HFF-Myc (cell line): Measurements from ENCODE around the gene RAD51B.

Experiments used
- DNase-seq: peaks from one replicate; pipeline ENCODE4 v3.0.0-alpha.2; 2011; ENCODE audit warnings: low read depth; ENCODE audit errors: extremely low read depth
- H3K4me3 ChIP-seq: replicated peaks from 2 replicates; pipeline ENCODE4 v1.5.1; 2011; ENCODE audit warnings: low read depth, mild to moderate bottlenecking, control low read depth, low read length
- CTCF ChIP-seq: IDR thresholded peaks from 2 replicates; pipeline ENCODE4 v1.5.1; 2012; ENCODE audit warnings: mild to moderate bottlenecking, low read depth, low read length, control low read depth; ENCODE audit errors: missing control alignments

The RAD51B gene

DNA sequence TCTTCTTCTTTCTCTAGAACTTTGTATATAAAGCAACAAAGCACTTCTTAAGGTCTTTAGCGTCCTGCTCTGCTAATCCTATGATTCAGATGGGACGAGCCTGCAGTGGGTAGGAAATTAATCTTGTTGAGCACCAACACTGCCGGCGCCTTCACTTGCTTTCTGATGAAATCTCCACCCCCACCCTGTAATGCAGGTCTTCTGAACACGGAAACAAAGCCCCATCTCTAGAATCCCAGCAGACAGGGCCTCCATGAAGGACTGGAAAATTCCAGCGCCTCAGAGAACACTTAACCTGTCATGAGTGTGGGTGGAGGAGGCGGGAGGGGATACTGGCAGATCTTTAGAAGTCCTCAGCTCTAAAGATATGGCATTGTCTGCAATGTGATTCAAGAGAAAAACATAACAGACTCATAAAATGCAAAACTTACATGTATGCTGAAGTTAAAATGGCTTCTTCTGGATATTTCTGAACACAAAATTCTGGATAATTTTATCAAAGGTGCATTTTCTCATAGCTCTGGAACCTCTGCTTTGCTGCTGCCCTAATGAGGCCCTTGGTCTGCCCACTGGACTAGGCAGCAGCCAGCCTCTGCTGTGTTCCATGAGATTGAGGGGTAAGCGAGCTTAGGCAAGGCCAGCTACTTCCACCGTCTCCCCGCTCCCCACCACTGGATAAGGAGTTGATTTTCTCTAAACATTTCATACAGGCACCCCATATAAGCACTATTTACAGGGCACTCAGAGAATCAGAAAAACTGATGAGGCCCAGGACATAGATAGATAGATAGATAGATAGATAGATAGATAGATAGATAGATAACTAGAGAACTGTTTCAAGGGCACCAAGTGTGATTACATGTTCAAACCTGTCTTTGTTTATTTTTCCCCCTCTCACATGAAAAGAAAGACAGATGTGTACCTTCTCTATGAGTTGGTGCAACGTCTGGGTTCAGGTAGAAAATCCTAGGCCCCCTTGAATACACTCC, 930.2 kb downstream of the RAD51B start:
- TF ChIP-seq CTCF = no peak
- DNase-seq = no peak
- no peak overlapping the region for H3K4me3 ChIP-seq

DNA sequence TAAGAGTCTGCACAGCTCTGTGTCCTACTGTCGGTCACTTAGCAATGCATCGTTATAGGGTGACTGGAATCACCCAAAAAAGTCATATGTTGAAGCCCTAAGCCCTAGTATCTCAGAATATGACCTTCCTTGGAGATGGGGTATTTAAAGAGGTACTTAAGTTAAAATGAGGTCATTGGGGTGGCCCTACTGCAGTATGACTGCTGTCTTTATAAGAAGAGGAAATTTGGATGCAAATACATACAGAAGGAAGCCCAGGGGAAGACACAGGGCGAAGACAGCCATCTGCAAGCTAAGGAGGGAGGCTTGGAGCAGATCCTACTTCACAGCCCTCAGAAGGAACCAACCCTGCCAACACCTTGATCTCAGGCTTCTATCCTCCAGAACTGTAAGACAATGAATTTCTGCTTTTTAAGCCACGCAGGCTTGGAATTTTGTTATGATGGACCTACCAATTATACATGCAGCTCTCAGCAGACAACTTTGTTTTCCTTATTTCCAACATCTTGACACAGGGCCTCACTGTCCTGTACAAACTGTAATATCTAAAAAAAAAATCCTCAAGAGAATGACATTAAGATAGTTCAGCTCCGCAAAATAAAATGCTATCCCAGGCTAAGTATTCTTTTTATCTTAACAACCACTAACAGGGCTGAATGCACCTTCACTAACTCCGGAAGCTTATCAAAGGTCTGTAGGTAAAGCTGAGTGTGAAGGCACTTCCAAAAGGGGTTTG, 932.9 kb downstream of the RAD51B start:
- DNase-seq = no peak
- TF ChIP-seq CTCF = no peak

DNA sequence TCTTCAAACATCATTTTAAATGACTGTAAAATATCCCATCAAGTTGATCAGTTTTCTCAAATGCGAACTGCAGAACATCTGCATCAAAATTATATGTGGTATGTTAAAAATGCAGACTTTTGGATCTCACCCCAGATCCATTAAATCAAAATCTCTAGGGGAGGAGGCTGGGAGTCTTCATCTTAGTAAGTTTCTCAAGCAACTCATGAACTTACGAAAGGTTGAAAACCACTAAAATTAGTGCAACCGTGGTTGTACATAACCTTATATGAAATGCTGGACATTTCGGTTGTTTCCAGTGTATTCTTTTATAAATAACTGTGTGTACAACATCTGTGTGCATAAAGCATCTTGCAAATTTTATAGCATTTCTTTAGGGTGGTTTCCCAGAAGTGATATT, 934.1 kb downstream of the RAD51B start:
- peak; percentile 24 for DNase-seq
- no peak for TF ChIP-seq CTCF

More for the DNA sequence above, 932.9 kb downstream of the RAD51B start:
- H3K4me3 ChIP-seq = no peak overlapping the region

DNA sequence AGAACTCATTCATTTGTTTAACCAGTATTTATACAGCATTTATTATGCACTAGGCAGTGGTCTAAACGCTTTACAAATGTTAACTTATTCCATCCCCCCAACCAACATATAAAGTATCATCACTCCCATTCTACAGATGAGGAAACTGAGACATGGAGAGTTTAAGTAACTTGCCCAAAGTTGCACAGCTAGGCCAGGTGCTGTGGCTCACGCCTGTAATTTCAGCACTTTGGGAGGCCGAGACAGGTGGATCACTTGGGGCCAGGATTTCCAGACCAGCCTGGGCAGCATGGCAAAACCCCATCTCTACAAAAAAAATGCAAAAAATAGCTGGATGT, 935.4 kb downstream of the RAD51B start:
- no peak for DNase-seq
- TF ChIP-seq CTCF = no peak

More for the DNA sequence above, 934.1 kb downstream of the RAD51B start:
- no peak overlapping the region for H3K4me3 ChIP-seq

DNA sequence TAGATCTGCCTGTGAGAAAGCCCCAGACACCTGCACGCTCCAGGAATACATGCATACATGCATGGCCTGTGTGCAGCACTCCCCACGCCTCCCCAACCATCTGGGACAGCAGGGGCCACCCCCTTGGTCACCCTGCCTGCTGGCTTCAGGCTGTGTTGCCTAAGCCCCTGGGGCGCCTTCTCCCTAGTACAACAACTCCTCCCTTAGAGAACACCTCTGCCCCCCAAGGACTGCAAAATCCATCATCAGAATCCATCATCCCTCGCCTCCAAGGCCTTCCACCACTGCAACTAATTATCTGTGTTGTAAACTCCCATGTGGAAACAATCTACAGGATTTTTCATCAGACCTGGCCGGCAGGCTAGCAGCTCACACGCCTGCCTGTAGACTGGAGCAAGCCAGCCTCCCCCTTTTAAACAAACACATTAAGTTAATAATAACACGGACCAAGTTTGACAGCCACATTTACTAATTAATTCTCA, 936.5 kb downstream of the RAD51B start:
- DNase-seq = peak; percentile 40
- no peak for TF ChIP-seq CTCF
- no peak overlapping the region for H3K4me3 ChIP-seq

More for the DNA sequence above, 935.4 kb downstream of the RAD51B start:
- no peak overlapping the region for H3K4me3 ChIP-seq

- TF ChIP-seq CTCF = no peak
- no peak overlapping the region for H3K4me3 ChIP-seq
- no peak for DNase-seq
Observed at GRCh38 chr14:68756734-68757133, 937.2 kb downstream of the RAD51B start.
